ENCODE measurements around the gene SNAP47.

The SNAP47 gene

DNA sequence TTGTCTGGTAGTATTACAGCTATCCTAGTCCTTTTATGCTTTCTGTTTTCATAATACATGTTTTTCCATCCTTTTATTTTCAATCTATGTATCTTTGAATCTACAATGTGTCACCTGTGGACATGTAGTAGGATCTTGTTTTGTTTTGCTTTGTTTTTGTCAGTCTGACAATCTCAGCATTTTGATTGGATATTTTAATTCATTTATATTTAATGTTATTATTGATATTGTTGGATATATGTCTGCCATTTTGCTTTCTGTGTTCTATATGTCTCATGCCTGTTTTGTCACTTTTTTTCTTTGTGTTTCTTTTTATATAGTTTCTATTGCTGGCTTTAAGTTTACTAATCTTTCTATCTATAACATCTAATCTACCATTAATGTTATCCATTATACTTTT lies 68.7 kb downstream of the SNAP47 start:
- DNase-seq: no peak

DNA sequence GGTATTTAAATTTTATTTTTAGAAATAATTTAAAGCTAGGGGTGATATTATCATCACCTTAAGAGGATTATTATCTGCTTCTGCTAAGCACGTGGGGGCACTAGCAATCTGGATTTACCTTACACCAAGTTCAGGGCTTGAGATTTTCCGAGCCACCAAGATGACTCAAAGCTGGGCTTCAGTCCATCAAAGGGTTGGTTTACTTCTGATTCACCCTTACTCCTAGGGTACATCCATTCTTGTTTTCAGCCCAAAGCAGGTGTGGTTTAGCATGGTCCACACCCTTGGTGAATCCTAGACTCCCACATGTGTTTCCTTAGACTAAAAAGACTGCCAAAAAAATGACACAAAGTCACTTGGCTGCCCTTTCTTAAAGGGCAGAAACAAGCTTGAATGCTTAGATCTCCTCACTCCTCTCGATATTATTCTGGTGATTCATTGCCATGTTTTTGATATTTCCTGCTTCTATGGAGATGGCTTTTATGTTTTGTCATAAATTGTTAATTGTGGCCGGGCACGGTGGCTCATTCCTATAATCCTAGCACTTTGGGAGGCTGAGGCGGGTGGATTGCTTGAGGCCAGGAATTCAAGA lies 70.5 kb downstream of the SNAP47 start:
- DNase-seq: no peak

GRCh38 chr1:227808566-227808965 lies 73.3 kb downstream of the SNAP47 start:
- no peak for DNase-seq

GRCh38 chr1:227809026-227809425 lies 73.8 kb downstream of the SNAP47 start:
- no peak for DNase-seq

GRCh38 chr1:227813962-227814361 lies 78.7 kb downstream of the SNAP47 start:
- no peak for DNase-seq

GRCh38 chr1:227815468-227816409 lies 80.5 kb downstream of the SNAP47 start, which contains the start of gene PRSS38:
Gene PRSS38, plus strand, starts transcription at chr1:227815675. Its CDS starts 42 bp downstream, at chr1:227815717.
- DNase-seq: no peak

DNA sequence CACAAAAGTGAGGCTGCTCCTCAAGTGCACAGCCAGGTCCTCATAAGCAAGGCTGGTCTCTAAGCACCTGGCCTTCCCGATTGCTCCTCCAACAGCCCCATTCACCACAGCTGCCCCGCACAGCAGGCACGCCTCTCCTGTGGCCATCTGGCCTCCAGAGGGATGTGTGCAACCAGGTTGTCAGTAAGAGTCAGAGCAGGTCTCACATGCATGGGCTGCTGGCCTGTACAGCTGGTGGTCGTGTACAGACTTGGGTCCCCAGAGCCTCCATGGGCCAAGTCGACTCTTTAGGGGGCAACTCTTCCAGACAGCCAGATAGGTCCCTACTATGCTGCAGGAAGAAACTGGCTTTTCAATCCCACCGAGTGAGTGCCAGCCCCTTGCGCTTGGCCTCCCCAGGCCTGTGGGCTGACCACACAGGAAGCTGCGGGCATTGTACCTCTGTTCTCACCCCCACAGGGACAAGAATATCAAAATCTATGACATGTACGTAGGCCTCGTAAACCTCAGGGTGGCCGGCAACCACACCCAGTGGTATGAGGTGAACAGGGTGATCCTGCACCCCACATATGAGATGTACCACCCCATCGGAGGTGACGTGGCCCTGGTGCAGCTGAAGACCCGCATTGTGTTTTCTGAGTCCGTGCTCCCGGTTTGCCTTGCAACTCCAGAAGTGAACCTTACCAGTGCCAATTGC lies 81.7 kb downstream of the SNAP47 start:
- no peak for DNase-seq

- DNase-seq: no peak
These were observed 88.3 kb downstream of the SNAP47 start for GRCh38 chr1:227823537-227823936.

DNA sequence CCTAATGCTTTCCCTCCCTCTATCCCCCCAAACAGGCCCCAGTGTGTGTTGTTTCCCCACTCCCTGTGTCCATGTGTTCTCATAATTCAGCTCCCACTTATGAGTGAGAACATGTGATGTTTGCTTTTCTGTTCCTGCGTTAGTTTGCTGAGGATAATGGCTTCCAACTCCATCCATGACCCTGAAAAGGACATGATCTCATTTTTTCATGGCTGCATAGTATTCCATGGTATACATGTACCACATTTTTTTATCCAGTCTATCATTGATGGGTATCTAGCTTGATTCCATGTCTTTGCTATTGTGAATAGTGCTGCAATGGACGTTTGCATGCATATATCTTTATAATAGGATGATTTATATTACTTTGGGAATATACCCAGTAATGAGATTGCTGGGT lies 89.0 kb downstream of the SNAP47 start:
- no peak for DNase-seq

- no peak for DNase-seq
These were observed 93.6 kb downstream of the SNAP47 start for GRCh38 chr1:227828786-227829185.
